Right ventricle myocardium superior (tissue), 1 donor: Measurements from ENCODE around the gene SLC22A15. TPM values are rescaled to one million over a fixed set of nuclear protein-coding genes. Genes with fewer than 3 reads are reported as not detected.

Source experiments
- ATAC-seq: fragments of 200-7000 bp; cut with Tn5 transposase; one replicate; pipeline ENCODE4 v1.9.1; 2020; ENCODE audit warnings: mild to moderate bottlenecking; ENCODE audit not compliant: poor library complexity
- DNase-seq: peaks from one replicate; pipeline ENCODE4 v3.0.0-alpha.2; 2020
- intact Hi-C: fragments of 100-400 bp; cut with DNase I; formaldehyde crosslinking; loops from one replicate; pipeline ENCODE4 v1.11.2; 2022
- total RNA-seq: library from RNA; stranded (reverse); fragmentation: NEBNext Ultra II Directional; extraction: Animal tissue kit (Norgen Biotek cat#: 25700); gene quantifications from one replicate; pipeline ENCODE4 v1.2.1, GENCODE V29; 2021
- donor health status: DM: no; HTN: yes; CAD: no; lungs with severe emphysema.

Gene SLC22A15
- total RNA-seq, 1 donor from 2014 or later, result 10.7 TPM

DNA sequence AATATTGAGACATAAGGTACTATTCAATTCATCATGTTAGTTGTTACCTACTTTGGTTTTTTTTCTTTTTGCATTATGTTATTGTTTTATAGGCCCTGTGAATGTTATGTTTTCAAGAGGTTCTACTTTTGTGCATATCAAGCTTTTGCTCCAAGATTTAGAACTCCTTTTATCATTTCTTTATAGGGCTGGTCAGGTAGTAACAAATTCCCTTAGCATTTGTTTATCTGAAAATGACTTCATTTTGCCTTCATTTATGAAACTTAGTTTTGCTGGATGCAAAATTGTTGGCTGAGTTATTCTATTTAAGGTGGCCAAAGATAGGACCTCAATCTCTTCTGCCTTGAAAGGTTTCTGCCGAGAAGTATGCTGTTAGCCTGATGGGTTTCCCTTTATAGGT lies 113.6 kb downstream of the SLC22A15 start:
- DNase-seq (no peak), ATAC-seq (no peak)
- intact Hi-C loops, result no loop called here

- ATAC-seq, result no peak
- intact Hi-C loops, result no loop called here
- no peak for DNase-seq
Observed at GRCh38 chr1:116091083-116091482, 114.8 kb downstream of the SLC22A15 start.

- DNase-seq, result no peak
- intact Hi-C loops, result no loop called here
- no peak for ATAC-seq
Observed at GRCh38 chr1:116092752-116093489, 116.6 kb downstream of the SLC22A15 start.

- DNase-seq, result no peak
- ATAC-seq, result no peak
- intact Hi-C loops, result no loop called here
Observed at GRCh38 chr1:116095027-116095426, 118.7 kb downstream of the SLC22A15 start.

DNA sequence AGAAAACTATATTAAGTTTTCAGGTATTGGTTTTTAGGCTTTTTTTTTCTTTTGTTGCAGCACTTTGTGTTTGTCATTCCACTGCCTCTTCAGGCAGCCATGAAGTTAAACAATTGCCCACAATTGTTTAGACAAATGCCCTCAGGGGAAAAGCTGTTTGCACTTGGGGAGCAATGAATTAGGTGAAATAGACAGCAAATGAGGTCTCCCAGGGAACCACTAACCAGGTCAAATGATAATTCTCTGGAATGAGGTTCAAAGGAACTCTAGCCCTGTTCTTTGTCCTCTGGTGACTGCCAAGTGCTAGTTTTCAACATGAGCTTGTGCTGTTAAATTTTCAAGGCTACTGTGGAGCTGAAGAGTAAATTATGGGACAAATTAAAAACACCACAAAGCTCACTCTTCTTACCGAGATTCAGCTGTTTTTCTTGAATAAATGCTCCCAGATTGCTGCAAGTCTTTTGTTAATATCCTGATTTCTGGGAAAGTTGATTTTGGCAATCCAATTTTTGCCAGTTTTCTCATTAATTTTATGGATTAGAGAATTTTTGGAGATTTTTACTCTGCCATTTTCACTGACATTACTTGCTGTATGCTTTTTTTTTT lies 119.8 kb downstream of the SLC22A15 start:
- intact Hi-C loops, result no loop called here
- DNase-seq, result no peak
- no peak for ATAC-seq

- no peak for ATAC-seq
- intact Hi-C loops, result no loop called here
Observed at GRCh38 chr1:116097626-116098025, 121.3 kb downstream of the SLC22A15 start.

DNA sequence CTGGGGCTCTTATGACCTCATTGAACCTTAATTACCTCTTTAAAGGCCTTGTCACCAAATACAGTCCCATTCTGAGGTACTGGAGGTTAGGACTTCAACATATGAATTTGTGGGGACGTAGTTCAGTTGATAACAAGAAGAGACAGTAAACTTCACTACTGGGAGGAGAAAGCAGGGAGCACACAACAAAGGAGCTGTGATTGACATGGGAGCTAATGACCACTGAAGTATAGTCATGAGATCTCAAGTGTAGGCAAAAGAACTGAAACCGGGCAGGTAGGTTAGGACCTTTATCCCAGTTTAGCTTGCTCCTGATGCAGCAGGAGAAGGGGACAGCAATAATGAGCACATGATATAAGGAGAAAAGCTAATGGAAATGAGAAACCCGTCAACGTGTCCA lies 123.1 kb downstream of the SLC22A15 start:
- no peak for ATAC-seq

More at GRCh38 chr1:116097626-116098025, 121.3 kb downstream of the SLC22A15 start:
- DNase-seq, result no peak

DNA sequence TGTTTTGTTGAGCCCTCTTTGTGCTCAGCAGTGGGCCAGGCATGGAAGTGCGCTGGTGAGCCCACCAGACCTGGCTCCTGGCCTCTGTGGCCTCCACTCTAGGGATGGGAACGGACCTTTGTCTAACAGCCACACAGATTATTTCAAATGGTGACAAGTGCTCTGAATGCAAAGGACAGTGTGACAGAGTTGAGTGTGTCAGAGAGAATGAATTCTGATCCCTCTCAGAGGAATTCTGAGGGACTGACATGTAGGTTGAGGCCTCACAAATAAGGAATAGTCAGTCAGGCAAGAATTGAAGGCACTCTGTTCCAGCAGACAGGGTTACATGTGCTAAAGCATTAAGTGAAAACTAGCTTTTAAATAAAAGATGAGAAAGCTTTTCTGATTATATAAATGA lies 123.6 kb downstream of the SLC22A15 start:
- intact Hi-C loops, result no loop called here
- DNase-seq, result no peak
- ATAC-seq, result no peak

More for the DNA sequence above, 123.1 kb downstream of the SLC22A15 start:
- DNase-seq, result no peak
- intact Hi-C loops, result no loop called here

- DNase-seq (no peak), ATAC-seq (no peak)
- intact Hi-C loops, result no loop called here
Observed at GRCh38 chr1:116104667-116105066, 128.4 kb downstream of the SLC22A15 start.

DNA sequence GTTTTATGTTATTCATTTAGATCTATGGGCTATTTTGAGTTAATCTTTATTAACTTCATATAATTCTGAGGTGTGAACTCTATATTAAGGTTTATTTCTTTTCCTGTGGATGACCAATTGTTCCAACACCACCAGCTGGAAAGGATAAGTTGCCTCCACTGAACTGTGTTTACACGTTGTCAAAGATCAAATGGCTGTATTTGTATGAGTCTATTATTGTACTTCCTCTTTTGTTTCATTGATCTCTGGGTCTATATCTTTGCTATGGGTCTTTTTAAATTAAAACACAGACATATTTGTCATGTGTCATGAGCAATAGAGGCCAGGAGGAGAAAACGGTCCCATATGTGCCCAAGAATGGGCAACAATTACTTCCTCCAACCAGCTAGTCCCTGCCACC lies 129.7 kb downstream of the SLC22A15 start:
- no peak for ATAC-seq
- intact Hi-C loops, result no loop called here
- DNase-seq, result no peak

DNA sequence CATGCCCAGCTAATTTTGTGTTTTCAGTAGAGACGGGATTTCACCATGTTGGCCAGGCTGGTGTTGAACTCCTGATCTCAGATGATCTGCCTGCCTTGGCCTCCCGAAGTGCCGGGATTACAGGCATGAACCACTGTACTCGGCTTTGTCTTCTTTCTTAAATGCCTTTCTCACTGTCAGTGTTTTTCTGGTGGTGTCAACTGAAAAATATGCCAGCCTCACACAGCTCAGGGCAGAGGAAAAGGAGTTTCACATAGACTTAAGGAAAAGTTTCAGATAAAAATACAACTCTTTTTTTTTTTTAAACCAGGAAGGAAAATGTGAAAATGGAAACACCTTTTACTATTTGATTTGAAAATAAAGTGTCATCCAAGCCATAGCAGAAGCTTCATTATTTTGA lies 130.3 kb downstream of the SLC22A15 start:
- ATAC-seq, result no peak
- DNase-seq, result no peak
- intact Hi-C loops, result no loop called here

DNA sequence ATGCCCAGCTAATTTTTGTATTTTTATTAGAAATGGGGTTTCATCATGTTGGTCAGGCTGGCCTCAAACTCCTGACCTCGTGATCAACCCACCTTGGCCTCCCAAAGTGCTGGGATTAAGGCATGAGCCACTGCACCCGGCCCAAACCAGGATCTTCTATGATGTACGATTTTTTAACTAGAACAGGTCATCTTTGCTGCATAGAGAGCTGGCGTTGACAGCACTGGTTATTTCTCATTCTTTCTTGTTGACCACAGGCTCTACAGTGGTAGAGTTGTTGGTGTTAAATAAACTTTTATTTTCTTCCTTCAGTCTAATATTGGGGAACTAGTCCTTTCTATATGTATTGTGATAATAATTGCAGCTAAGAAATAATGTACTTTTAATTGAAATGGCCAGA lies 131.1 kb downstream of the SLC22A15 start:
- ATAC-seq (no peak), DNase-seq (no peak)
- intact Hi-C loops, result no loop called here

DNA sequence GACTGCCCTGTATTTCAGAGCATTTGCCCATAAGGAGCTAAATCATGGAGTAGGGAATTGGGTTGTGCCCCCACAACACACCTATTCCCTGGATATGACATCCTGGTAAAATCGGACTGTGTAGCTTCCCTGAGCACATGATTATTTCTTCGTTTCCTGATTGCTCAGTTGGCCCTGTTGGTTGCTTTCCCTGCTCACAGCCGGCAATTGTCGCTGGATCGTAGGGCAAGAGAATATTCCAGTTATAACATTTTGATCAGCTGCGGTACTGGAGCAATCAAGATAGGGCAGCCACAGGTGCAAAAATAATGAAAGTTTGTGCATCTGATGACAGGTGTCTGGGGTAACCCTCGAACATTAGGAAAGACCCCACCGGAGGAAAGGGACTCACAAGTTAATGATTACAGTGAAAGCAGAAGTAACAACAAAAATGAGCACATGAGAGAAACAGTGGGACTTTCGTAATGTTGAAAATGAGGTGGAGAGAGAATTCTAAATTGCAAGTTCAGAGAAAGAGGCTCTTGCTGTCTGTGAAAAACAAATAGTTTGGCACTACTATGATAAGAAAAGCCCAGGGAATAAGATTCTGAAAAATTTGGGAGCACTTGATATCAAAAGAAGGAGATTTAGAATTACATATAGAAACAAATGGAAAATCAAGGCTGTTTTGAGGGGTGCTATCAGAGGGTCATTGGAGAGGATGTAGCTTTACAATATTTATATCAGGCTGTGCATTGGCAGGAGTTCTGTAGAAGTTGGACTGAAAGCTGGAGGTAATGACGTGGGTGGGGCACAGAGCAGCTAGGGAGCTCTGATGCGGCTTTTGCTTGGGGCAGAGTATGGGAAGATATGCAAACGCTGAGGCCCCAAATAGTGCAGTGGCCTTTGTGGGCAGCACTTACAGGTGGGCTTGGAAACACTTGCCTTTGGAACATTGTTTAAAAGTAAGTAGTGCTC lies 134.5 kb downstream of the SLC22A15 start, which contains the start of gene MAB21L3:
Gene MAB21L3, plus strand, starts transcription at position 833 of the 957 bp plus-strand sequence. CDS start 1,217 bp downstream, outside the sequence.
- ATAC-seq (peak; percentile 58), DNase-seq (no peak)
- intact Hi-C loops, result no loop called here

DNA sequence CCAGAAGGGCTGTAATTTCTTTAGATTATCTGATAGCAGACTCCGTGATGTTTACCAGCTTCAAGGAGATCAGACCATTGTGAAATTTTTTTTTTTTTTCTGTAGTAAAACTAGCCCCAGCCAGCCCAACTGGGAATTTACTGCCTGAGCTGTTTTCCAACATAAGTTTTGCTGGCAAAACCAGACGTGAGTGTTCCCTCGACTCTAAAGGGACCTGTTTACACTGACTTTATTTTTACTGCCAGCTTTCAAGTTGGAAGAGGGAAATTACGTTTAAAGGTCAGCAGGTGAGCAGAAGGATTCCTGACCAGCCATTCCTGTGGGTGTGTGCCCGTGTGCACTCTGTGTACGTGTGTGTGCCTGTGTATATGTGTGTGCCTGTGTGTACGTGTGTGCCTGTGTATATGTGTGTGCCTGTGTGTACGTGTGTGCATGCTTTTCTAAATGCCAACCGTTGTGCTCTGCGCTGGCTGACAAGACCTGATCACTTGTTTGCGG lies 135.3 kb downstream of the SLC22A15 start:
- DNase-seq (no peak), ATAC-seq (peak; percentile 22)
- intact Hi-C loops, result no loop called here

DNA sequence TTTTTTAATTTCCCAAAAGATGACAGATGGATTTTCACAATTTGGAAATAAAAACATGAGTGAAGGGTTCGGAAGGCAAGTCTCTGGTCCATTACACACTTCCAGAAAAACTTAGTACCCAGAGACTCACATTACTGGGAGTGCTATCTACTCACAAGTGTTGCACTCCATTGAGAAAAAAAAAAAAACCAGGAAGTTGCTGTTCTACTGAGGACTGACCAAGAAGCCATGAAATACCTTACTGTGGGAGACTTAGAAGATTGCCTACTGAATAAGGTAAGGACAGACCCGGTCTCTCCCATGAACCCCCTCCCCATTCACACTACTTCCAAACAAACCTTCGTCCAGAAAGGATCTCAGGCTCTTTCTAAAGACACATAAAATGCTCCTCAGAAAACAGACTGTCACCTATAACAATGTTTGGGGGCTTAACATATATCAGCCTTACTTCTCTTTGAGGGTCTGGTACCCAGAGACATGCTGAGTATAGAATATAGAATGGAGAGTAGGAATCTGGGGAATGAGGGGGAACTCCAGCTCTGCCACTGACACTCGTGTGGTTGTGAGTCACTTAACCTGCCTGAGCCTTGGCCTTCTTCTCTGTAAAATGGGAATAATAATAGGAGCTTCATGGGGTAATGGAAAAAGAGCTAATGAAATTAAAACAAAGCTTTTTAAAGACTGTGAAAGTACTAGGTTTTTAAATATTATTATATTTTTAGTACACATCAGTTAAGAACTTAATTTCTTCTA lies 136.3 kb downstream of the SLC22A15 start:
- intact Hi-C loops, result no loop called here
- ATAC-seq (no peak), DNase-seq (no peak)

DNA sequence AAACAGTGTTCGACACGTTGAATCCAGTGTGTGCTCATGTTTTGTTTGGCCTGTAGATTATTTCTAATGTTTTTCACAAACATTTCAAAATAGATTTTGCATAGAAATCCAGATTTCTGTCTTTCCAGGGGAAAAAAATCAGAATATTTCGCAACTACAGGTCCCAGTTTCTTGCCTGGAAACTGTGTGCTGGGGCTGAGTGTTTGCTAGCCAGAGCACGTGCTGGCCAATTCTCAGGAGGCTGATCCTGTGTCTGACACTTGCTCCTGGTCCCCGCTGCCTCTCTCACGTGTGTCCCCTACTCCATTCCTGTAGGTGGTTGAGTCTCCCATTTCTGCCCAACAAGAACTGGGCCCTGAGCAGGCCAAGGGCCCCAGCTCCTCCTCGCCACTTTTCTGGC lies 137.3 kb downstream of the SLC22A15 start:
- DNase-seq (no peak), ATAC-seq (no peak)
- intact Hi-C loops, result no loop called here

GRCh38 chr1:116115476-116116439 lies 139.4 kb downstream of the SLC22A15 start:
- ATAC-seq, result no peak
- DNase-seq, result no peak
- intact Hi-C loops, result no loop called here
